Non-pigmented ciliary epithelial cell (primary cell): ENCODE results near the gene DOCK2.
A peak's percentile ranks its signal among the peaks of the same experiment; 100 is the strongest.

Experiments
- DNase-seq: peaks from one replicate; pipeline ENCODE4 v3.0.0-alpha.2; 2010; ENCODE audit warnings: low read depth

DOCK2 gene

DNA sequence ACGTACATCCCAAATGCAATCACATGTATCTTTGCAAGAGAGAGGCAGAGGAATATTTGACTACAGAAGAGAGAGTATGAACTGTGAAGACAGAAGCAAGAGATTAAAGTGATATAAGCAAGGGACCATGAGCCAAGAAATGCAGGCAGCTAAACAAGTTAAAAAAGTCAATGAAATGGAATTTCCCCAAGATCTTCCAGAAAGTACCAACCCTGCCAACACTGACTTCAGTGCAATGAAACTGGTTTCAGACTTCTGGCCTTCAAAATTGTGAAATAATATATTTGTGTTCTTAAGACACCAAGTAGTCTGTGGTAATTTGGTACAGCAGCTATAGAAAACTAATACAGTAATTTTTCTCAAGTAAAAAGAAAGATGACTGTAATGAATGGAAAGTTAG is 489.6 kb downstream of the DOCK2 start:
- DNase-seq, result no peak

DNA sequence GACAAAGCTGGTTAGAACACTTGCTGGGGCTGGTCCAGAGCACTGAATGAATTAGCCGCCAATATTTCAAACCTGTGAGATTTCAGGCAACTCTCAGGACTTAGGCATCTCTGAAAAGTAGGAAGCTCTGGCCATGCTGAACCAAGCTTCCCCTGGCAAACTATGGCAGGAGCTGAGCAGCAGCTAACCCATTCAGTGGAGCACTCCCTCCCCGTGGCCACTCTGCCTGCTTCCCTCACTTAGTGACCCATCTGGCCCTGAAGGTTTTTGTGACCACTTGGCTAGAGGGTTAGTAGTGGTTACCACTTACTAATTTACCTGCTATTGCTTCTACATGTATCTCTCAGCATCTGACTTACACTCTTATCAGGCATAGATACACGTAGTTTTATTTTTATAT is 494.2 kb downstream of the DOCK2 start:
- no peak for DNase-seq

DNA sequence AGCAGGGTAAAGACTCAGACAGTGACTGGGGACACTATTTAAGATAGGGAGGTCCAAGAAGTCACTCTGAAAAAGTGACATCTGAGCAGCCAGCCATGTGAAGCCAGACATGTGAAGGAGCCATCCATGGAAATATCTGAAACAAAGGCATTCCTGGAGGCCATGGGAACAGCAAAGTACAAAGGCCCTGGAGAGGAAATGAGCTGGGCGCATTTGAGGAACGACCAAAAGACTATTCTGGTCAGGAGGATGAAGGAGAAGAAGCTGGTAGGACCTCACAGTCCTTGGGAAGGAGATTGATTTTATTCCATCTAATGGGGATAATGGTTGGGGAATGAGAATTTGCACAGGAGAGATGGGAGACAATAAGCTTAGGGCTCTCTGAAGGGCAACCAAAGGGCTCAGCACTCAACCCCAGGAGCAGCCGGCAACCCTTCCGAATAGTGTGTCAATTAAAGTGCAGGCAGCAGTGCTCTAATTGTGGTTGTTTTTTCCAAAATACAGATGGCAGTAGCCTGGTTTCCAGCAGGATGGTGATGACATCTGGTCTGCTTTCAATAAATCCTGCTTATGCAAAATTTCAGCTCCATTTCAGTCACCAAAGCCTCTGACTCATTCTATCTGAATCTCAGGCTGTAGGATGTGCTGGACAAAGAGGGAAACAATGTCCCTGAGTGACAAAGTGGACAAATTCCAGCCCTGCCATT is 495.3 kb downstream of the DOCK2 start:
- DNase-seq, result peak; percentile 36
